ENCODE data around the gene GPR45. TPM values are rescaled to one million over a fixed set of nuclear protein-coding genes. Genes with fewer than 3 reads are reported as not detected.

The GPR45 gene
- total RNA-seq, 1 donor from 2014 or later: not detected

DNA sequence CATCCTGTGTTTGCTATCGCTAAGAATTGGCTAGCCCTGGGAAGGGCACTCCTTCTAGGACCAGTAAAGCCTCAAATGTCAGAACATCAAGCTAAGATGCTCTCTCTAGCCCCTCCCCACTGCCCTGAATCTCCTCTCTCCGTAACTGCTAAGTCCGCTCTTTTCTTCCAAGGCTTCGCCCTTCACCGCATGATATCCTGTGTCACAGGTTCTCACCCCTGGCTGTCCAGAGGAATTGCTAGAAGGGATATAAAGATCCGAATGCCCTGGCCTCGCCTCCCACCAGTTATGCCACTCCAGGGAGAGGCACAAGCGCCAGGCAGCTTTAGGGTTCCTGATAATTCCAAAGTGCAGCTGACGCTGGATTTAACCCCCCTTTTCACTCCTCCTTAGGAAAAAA lies 17.1 kb upstream of the GPR45 start:
- H3K4me1 Mint-ChIP-seq: peaks cover 13% of the 10 kb centered on the region
- no peak for DNase-seq (ENCODE audit: low read depth, low spot score)
- no peaks in the 10 kb centered on the region for H3K36me3 Mint-ChIP-seq (ENCODE audit: low read depth)
- peaks cover 2% of the 10 kb centered on the region for H3K27me3 Mint-ChIP-seq (ENCODE audit: low read depth)
- no peak overlapping the region for H3K27ac Mint-ChIP-seq (ENCODE audit: unreplicated experiment)
- H3K4me3 Mint-ChIP-seq: no peak overlapping the region
- no peaks in the 10 kb centered on the region for H3K9me3 Mint-ChIP-seq
- no peak for TF ChIP-seq CTCF (conservative IDR thresholded peaks at IDR 0.05)

GRCh38 chr2:105231232-105231619 lies 10.3 kb upstream of the GPR45 start:
- H3K4me3 Mint-ChIP-seq: no peak overlapping the region
- no peaks in the 10 kb centered on the region for H3K9me3 Mint-ChIP-seq
- no peak overlapping the region for H3K27ac Mint-ChIP-seq (ENCODE audit: unreplicated experiment)
- TF ChIP-seq CTCF (conservative IDR thresholded peaks at IDR 0.05): no peak
- peaks cover 11% of the 10 kb centered on the region for H3K4me1 Mint-ChIP-seq
- DNase-seq (ENCODE audit: low read depth, low spot score): no peak
- no peaks in the 10 kb centered on the region for H3K36me3 Mint-ChIP-seq (ENCODE audit: low read depth)
- peaks cover 2% of the 10 kb centered on the region for H3K27me3 Mint-ChIP-seq (ENCODE audit: low read depth)

GRCh38 chr2:105235388-105236059 lies 6.0 kb upstream of the GPR45 start:
- peaks cover 2% of the 10 kb centered on the region for H3K27me3 Mint-ChIP-seq (ENCODE audit: low read depth)

DNA sequence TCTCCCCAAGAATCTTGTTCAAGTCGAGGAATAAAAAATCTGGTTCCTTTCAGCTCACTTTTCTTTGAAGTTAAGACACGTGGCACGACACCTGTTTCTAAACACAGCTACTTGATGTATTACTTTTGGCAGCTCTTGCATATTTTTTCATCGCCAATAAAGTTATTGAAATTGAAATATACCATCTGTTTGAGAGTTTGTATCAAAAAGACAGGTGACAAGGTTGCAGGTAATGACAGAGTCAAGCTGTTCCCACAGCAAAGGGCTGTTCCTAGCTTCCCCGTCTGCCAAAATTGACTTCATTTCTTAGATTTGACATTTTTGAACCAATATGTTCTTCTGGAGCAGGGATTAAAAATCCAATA lies 5.5 kb upstream of the GPR45 start:
- no peak overlapping the region for H3K27ac Mint-ChIP-seq (ENCODE audit: unreplicated experiment)
- DNase-seq (ENCODE audit: low read depth, low spot score): no peak
- H3K36me3 Mint-ChIP-seq (ENCODE audit: low read depth): no peaks in the 10 kb centered on the region
- no peak overlapping the region for H3K4me3 Mint-ChIP-seq
- no peaks in the 10 kb centered on the region for H3K9me3 Mint-ChIP-seq
- peaks cover 2% of the 10 kb centered on the region for H3K27me3 Mint-ChIP-seq (ENCODE audit: low read depth)
- H3K4me1 Mint-ChIP-seq: peaks cover 8% of the 10 kb centered on the region
- TF ChIP-seq CTCF (conservative IDR thresholded peaks at IDR 0.05): no peak

More at GRCh38 chr2:105235388-105236059, 6.0 kb upstream of the GPR45 start:
- H3K27ac Mint-ChIP-seq (ENCODE audit: unreplicated experiment): no peak overlapping the region
- no peaks in the 10 kb centered on the region for H3K9me3 Mint-ChIP-seq
- peak; percentile 89 for TF ChIP-seq CTCF (conservative IDR thresholded peaks at IDR 0.05)
- no peaks in the 10 kb centered on the region for H3K36me3 Mint-ChIP-seq (ENCODE audit: low read depth)
- DNase-seq (ENCODE audit: low read depth, low spot score): peak; percentile 83
- H3K4me3 Mint-ChIP-seq: no peak overlapping the region
- peaks cover 8% of the 10 kb centered on the region for H3K4me1 Mint-ChIP-seq

DNA sequence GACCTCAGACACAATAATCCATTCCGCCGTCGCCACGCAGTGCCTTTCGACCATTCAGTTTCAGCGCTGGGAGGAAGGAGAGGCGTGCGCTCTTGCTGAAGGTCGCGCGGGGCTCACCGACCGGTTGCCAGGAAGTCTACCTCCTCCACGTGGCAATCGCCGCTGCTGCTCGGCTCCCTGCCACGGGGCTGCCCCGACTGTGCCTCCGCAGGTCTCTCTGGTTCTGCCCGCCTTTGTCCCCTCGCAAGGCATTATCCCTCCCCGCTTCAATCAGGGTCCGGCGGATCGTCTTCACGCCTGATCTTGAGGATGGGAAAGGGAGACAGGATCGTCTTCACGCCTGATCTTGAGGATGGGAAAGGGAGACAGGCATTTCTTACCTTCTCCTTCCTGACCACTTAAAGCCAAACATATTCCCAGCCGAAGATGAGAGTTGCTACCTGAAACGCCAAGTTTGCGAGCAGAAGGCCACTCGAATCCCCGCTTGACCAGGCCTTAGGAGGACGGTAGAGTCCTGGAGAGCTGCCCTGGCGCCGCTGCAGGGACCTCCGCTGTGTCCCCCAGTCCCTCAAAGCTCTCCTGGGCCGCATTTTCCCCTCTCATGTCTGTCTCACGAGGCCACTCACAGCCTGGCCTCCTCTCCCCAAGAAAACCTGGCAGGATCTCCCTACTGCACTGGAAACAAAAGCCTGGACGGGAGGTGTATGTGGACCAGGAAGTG lies 4.3 kb upstream of the GPR45 start:
- no peak for TF ChIP-seq CTCF (conservative IDR thresholded peaks at IDR 0.05)
- peaks cover 2% of the 10 kb centered on the region for H3K27me3 Mint-ChIP-seq (ENCODE audit: low read depth)
- H3K4me1 Mint-ChIP-seq: peaks cover 8% of the 10 kb centered on the region
- no peak for DNase-seq (ENCODE audit: low read depth, low spot score)
- H3K36me3 Mint-ChIP-seq (ENCODE audit: low read depth): no peaks in the 10 kb centered on the region
- H3K27ac Mint-ChIP-seq (ENCODE audit: unreplicated experiment): no peak overlapping the region
- no peaks in the 10 kb centered on the region for H3K9me3 Mint-ChIP-seq
- H3K4me3 Mint-ChIP-seq: no peak overlapping the region

All from neural crest cell (in vitro differentiated cells).